A549 treated with AZD9567 at 1 μM for 4 hours (cell line): Measurements from ENCODE around the gene GPBAR1. TPM values are rescaled to one million over a fixed set of nuclear protein-coding genes. Genes with fewer than 3 reads are reported as not detected.

Source experiments
- total RNA-seq: library from RNA; stranded (reverse); fragments of 200-300 nt; extraction: Qiagen RNA extraction; gene quantifications from 5 replicates; pipeline ENCODE4 v1.2.3, GENCODE V29; 2022; ENCODE audit not compliant: insufficient read depth

The GPBAR1 gene, protein sequence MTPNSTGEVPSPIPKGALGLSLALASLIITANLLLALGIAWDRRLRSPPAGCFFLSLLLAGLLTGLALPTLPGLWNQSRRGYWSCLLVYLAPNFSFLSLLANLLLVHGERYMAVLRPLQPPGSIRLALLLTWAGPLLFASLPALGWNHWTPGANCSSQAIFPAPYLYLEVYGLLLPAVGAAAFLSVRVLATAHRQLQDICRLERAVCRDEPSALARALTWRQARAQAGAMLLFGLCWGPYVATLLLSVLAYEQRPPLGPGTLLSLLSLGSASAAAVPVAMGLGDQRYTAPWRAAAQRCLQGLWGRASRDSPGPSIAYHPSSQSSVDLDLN
- total RNA-seq: 0.19 to 0.29 TPM (median 0.22 TPM) in 4 of 5 replicates, not detected in the other

DNA sequence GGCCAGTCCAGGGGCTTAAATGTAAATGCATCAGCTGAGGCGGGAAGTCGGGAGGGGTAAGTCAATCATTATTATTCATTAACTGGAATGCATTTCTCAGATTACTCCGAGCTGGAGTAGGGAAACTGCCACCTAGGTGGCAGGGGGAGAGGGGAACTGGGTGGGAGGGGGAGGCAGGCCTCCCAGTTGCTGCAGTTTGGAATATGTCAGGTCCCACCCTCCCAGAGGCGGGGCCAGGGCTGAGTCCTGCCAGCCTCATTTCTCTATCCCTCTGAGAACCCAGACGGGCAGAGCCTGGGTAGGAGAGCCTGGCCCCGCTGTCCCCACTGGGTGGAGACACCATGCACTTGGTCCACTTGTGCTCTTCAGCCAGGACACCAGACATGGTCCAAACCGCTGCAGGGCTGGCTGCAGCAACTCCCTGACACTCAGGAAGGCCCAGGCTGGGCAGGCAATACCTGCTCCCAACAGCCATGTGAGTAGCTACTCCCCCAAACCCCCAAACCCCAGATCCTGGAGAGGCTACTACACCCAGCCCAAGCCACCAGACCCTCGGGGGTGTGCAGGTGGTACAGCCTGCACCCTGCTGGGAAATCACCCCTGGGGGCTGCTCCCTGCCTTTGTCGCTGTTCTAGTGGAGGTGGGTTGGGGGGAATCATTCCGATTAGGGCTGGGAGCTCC, at the start of gene GPBAR1:
TSS of gene GPBAR1 (plus strand) at position 274 of the 681 bp plus-strand sequence. CDS start 1,710 bp downstream, outside the sequence.

DNA sequence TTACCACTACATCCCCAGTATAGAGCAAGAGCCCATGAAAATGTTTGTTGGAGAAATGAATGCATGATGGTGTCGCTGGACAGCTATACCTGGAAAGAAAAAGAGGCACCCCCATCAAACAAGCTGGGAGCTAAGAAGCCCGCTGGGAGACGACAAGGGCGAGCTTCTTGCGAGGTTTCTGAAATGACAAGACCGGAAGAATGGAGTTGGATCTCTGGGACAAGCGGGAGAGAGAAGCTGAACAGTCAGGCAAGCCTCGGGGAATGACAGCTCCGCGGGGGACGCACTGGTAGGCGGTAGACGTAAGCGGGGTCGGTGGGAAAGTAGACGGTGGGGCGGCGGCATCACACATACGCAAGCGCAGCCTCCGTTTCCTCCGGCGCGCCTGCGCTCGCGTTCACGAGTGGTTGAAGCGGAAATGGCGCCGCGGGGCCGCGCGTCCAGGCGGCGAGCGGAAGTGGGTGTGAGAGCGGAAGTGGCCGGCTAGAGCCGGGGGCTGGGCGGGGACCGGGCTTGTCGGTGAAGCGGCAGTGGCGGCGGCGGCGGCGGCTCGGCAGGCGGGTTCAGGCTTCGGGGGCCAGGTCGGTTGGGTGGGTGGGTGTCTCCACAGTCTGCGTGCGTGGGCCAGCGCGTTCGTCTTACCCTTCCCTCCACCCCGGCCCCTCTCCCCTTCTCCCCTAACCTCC, 44.0 kb upstream of the GPBAR1 start, which contains the start of gene ARPC2:
TSS of gene ARPC2 (plus strand) at position 516 of the 686 bp plus-strand sequence. CDS start 282 bp downstream, outside the sequence.

DNA sequence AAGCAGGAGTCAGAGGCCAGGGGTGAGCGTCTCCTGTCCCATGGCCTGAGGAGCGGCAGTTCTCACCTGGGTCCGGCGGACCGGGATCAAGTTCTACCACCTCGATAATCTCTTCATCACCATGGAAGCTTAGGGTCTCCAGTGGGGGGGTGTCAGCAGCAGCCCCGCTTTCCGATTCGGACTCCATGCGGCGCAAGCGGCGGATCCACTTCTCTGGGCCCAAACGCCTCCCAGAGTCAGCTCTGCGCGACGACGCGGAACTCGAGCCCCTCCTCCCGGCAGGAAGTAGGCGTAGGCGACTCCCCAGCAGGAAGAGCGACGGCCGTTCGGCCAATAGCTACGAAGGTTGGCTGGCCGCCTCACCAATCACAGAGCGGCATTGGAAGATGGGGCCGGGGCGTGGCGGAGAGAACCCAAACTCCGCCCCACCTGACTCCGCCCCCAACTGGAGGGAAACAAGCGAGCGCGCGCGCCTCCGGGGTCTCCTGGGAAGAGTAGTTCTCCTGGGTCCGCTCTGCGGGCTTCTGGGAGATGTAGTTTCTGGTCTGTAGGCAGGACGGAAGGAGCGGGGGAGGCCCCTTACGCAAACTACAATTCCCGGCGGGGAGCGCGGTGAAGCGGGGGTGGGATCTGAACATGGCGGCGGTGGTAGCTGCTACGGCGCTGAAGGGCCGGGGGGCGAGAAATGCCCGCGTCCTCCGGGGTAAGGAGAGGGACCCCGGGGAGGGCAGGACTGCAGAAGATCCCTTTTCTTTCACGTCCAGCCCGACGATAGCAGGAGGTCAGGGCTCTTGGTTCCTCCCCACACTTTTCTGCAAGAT, 9.3 kb downstream of the GPBAR1 start, which contains the start of the genes AAMP and PNKD:
TSS of gene AAMP (minus strand) at position 238 of the 821 bp plus-strand sequence. CDS start at position 187, 51 bp downstream.
TSS of gene PNKD (plus strand) at position 620 of the 821 bp plus-strand sequence. CDS start at position 637, 17 bp downstream.

DNA sequence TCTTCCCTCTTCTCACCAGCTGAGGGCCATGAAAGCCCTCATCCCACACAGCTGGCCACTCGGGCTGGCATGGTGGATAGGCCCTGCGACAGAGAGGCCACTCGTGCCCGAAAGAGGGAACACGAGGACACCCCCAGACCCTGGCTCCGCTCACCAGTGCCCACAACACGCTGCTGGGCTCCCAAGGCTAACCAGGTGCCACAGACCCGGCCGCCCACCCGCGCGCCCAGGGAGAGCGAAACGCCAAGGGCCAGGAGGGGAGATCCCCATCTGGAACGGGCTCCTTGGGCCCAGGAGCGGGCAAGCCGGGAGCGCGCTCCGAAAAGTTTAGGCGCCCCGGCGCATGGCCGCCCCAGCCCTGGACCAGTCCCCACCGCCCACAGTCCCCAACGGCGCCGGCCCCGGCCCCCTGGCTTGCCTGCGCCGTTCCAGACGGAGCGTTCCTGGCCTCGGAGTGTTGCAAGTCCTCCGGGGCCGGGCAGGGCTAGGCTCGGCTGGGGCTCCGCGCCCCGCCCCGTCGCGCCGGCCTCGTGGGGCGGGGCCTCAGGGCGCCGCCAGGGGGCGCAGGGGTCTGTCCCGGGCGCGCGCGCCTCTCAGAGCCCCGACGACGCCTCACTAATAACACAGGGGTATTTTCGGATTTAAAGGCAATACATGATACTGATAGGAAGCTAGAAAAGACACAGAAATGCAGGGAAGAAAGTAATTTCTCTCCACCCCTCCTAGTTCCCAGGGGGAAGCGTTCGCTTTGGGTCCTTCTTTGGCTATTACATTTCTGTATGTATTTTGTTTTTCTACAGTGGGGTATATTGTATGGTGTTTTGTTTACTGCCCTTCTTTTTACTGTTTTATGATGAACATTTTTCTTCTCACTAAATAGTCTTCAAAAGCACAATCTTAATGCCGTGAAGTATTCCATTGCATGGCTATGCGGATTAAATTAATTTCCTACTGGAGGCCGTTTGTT, 31.5 kb downstream of the GPBAR1 start, which contains the start of gene TMBIM1:
TSS of gene TMBIM1 (minus strand) at position 456 of the 967 bp plus-strand sequence. CDS start 10,362 bp downstream, outside the sequence.

Other genes starting within 250 kb of the GPBAR1 start
- 0.02 to 0.12 TPM in 2 of 5 replicates, not detected in the others for gene RUFY4, start 191.8 kb upstream of the GPBAR1 start, total RNA-seq
- gene CXCR2, start 135.0 kb upstream of the GPBAR1 start, total RNA-seq: 0.10 TPM in 1 of 5 replicates, not detected in the others
- gene CXCR1, start 94.1 kb upstream of the GPBAR1 start, total RNA-seq: not detected in 5 replicates
- gene ARPC2, start 43.8 kb upstream of the GPBAR1 start, total RNA-seq: 273 to 294 TPM (median 291 TPM) in 5 replicates
- gene AAMP, start 9.1 kb downstream of the GPBAR1 start, total RNA-seq: 131 to 171 TPM (median 135 TPM) in 5 replicates
- 65.7 to 70.1 TPM (median 68.5 TPM) in 5 replicates for gene PNKD, start 9.5 kb downstream of the GPBAR1 start, total RNA-seq
- gene TMBIM1, start 31.5 kb downstream of the GPBAR1 start, total RNA-seq: 117 to 170 TPM (median 125 TPM) in 5 replicates
- 0.05 to 0.08 TPM (median 0.06 TPM) in 3 of 5 replicates, not detected in the others for gene CATIP, start 95.8 kb downstream of the GPBAR1 start, total RNA-seq
- 0.14 to 0.34 TPM (median 0.22 TPM) in 4 of 5 replicates, not detected in the other for gene SLC11A1, start 121.3 kb downstream of the GPBAR1 start, total RNA-seq
- 58.8 to 66.4 TPM (median 60.8 TPM) in 5 replicates for gene CTDSP1, start 138.9 kb downstream of the GPBAR1 start, total RNA-seq
- gene VIL1, start 158.1 kb downstream of the GPBAR1 start, total RNA-seq: 0.14 to 1.5 TPM (median 0.33 TPM) in 5 replicates